ENCODE data around the gene KIAA0930.

DNA sequence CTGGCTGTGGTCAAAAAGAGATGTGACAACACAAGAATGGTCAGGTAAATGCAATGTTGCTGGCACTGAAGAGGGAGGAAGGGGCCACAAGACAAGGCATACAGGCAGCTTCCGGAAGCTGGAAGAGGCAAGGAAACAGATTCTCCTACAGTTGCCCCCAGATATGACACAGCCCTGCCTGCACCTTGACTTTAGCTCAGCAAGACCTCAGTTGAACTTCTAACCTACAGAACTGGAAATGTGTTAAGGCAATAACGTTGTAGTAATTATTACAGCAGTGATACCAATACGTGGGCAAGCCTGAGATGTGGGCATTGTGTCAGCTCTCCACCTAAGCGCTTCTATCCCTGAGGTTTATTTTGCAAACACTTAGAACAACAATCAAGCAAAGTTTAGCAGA is 4.2 kb upstream of the KIAA0930 start:
- TF ChIP-seq, protein P1, sequence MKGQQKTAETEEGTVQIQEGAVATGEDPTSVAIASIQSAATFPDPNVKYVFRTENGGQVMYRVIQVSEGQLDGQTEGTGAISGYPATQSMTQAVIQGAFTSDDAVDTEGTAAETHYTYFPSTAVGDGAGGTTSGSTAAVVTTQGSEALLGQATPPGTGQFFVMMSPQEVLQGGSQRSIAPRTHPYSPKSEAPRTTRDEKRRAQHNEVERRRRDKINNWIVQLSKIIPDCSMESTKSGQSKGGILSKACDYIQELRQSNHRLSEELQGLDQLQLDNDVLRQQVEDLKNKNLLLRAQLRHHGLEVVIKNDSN (IDR thresholded peaks at IDR 0.05; ENCODE audit: borderline replicate concordance, low read depth), result no peak
- TF ChIP-seq, protein P2, sequence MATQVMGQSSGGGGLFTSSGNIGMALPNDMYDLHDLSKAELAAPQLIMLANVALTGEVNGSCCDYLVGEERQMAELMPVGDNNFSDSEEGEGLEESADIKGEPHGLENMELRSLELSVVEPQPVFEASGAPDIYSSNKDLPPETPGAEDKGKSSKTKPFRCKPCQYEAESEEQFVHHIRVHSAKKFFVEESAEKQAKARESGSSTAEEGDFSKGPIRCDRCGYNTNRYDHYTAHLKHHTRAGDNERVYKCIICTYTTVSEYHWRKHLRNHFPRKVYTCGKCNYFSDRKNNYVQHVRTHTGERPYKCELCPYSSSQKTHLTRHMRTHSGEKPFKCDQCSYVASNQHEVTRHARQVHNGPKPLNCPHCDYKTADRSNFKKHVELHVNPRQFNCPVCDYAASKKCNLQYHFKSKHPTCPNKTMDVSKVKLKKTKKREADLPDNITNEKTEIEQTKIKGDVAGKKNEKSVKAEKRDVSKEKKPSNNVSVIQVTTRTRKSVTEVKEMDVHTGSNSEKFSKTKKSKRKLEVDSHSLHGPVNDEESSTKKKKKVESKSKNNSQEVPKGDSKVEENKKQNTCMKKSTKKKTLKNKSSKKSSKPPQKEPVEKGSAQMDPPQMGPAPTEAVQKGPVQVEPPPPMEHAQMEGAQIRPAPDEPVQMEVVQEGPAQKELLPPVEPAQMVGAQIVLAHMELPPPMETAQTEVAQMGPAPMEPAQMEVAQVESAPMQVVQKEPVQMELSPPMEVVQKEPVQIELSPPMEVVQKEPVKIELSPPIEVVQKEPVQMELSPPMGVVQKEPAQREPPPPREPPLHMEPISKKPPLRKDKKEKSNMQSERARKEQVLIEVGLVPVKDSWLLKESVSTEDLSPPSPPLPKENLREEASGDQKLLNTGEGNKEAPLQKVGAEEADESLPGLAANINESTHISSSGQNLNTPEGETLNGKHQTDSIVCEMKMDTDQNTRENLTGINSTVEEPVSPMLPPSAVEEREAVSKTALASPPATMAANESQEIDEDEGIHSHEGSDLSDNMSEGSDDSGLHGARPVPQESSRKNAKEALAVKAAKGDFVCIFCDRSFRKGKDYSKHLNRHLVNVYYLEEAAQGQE (IDR thresholded peaks at IDR 0.05; ENCODE audit: low read depth, low read length), result no peak
- TF ChIP-seq, protein P3, sequence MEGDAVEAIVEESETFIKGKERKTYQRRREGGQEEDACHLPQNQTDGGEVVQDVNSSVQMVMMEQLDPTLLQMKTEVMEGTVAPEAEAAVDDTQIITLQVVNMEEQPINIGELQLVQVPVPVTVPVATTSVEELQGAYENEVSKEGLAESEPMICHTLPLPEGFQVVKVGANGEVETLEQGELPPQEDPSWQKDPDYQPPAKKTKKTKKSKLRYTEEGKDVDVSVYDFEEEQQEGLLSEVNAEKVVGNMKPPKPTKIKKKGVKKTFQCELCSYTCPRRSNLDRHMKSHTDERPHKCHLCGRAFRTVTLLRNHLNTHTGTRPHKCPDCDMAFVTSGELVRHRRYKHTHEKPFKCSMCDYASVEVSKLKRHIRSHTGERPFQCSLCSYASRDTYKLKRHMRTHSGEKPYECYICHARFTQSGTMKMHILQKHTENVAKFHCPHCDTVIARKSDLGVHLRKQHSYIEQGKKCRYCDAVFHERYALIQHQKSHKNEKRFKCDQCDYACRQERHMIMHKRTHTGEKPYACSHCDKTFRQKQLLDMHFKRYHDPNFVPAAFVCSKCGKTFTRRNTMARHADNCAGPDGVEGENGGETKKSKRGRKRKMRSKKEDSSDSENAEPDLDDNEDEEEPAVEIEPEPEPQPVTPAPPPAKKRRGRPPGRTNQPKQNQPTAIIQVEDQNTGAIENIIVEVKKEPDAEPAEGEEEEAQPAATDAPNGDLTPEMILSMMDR (IDR thresholded peaks at IDR 0.05), result no peak
- TF ChIP-seq, protein P4, sequence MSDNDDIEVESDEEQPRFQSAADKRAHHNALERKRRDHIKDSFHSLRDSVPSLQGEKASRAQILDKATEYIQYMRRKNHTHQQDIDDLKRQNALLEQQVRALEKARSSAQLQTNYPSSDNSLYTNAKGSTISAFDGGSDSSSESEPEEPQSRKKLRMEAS (IDR thresholded peaks at IDR 0.05; ENCODE audit: low read depth), result no peak
- no peak for TF ChIP-seq MXI1 (IDR thresholded peaks at IDR 0.05; ENCODE audit: low read depth, low read length)
- TF ChIP-seq POLR2AphosphoS5 (IDR thresholded peaks at IDR 0.05; ENCODE audit: low read depth, low read length), result no peak
